H1 (cell line): ENCODE results near the gene TMED8. TPM values are rescaled to one million over a fixed set of nuclear protein-coding genes. Genes with fewer than 3 reads are reported as not detected.

Experiments
- CTCF ChIA-PET: fragments of 300-600 bp; sonication (Branson Sonifier 250); formaldehyde crosslinking; loops from one replicate; lab custom pipeline; 2021; ENCODE audit not compliant: partially characterized antibody; lab: Charles Lee
- POLR2A ChIA-PET: fragments of 300-600 bp; sonication (Branson Sonifier 250); formaldehyde crosslinking; loops from one replicate; lab custom pipeline; 2021; ENCODE audit warnings: inconsistent platforms; ENCODE audit not compliant: partially characterized antibody; lab: Charles Lee
- DNase-seq, 2 experiments: peaks; one replicate each; pipeline versions ENCODE4 v3.0.0 to v3.0.0-alpha.2; 2010 to 2022; ENCODE audit warnings: low spot score in 2 of 2, low read depth in 1 of 2, mixed read lengths in 1 of 2
- FAIRE-seq: peaks from 2 replicates; lab custom pipeline; 2011; peaks lifted over from hg19 to GRCh38; lab: Jason Lieb, UNC
- H2AFZ ChIP-seq: 2 replicates; pipeline ENCODE4 v1.8.1; 2012; ENCODE audit warnings: low read length, inconsistent platforms
- H2AK5ac ChIP-seq: 2 replicates; pipeline ENCODE4 v1.6.1; 2013; ENCODE audit warnings: low read depth, low read length
- H2BK120ac ChIP-seq: replicated peaks from 2 replicates; pipeline ENCODE3; 2013; ENCODE audit warnings: low read depth, low read length, inconsistent platforms
- H2BK12ac ChIP-seq: 2 replicates; pipeline ENCODE4 v1.6.1; 2013; ENCODE audit warnings: low read depth, low read length
- H2BK15ac ChIP-seq: 2 replicates; pipeline ENCODE4 v1.6.1; 2013; ENCODE audit warnings: low read length
- H2BK20ac ChIP-seq: 2 replicates; pipeline ENCODE4 v1.6.1; 2013; ENCODE audit warnings: low read length
- H2BK5ac ChIP-seq: 2 replicates; pipeline ENCODE4 v1.6.1; 2013; ENCODE audit warnings: low read depth, low read length
- H3K14ac ChIP-seq: 2 replicates; pipeline ENCODE4 v1.6.1; 2013; ENCODE audit warnings: inconsistent platforms; ENCODE audit not compliant: insufficient read length
- H3K18ac ChIP-seq: 2 replicates; pipeline ENCODE4 v1.6.1; 2013; ENCODE audit warnings: low read length; ENCODE audit errors: extremely low read depth
- H3K23ac ChIP-seq: 2 replicates; pipeline ENCODE4 v1.6.1; 2013; ENCODE audit warnings: inconsistent platforms; ENCODE audit not compliant: insufficient read length
- H3K23me2 ChIP-seq: 2 replicates; pipeline ENCODE4 v1.6.1; 2013; ENCODE audit warnings: low read depth, low read length
- H3K27ac ChIP-seq: 2 replicates; pipeline ENCODE4 v1.6.1; 2011; ENCODE audit warnings: low read depth, low read length, inconsistent platforms
- H3K27me3 ChIP-seq, 4 experiments: replicated peaks in 1 of 4; 1 replicate in 1 of 4; 2 replicates in 3 of 4; pipeline versions ENCODE4 v1.6.1 to v1.8.1; 2011 to 2013; ENCODE audit warnings: low read length in 3 of 4, mild to moderate bottlenecking in 3 of 4, inconsistent platforms in 2 of 4, mixed read lengths in 2 of 4, moderate library complexity in 1 of 4; ENCODE audit not compliant: control insufficient read depth in 3 of 4, insufficient read depth in 3 of 4; ENCODE audit errors: extremely low read depth in 1 of 4
- H3K36me3 ChIP-seq, 4 experiments: 2 replicates each; pipeline versions ENCODE4 v1.6.1 to v1.8.1; 2011 to 2013; ENCODE audit warnings: mild to moderate bottlenecking in 4 of 4, low read length in 3 of 4, moderate library complexity in 2 of 4, control low read depth in 1 of 4, inconsistent platforms in 1 of 4; ENCODE audit not compliant: insufficient read depth in 4 of 4, control insufficient read depth in 2 of 4
- H3K4ac ChIP-seq: replicated peaks from 2 replicates; pipeline ENCODE3; 2013; ENCODE audit warnings: low read length, low read depth, mixed read lengths, inconsistent platforms; ENCODE audit not compliant: insufficient read length
- H3K4me1 ChIP-seq, 4 experiments: replicated peaks in 1 of 4; 1 replicate in 1 of 4; 2 replicates in 3 of 4; pipeline versions ENCODE4 v1.6.1 to v1.8.1; 2011 to 2013; ENCODE audit warnings: low read length in 3 of 4, inconsistent platforms in 2 of 4, mixed read lengths in 1 of 4; ENCODE audit not compliant: insufficient read depth in 4 of 4, control insufficient read depth in 3 of 4
- H3K4me2 ChIP-seq, 2 experiments: 2 replicates each; pipeline versions ENCODE4 v1.6.1 to v1.8.1; 2011 to 2013; ENCODE audit warnings: low read depth in 2 of 2, low read length in 2 of 2, control low read depth in 1 of 2, inconsistent platforms in 1 of 2, mild to moderate bottlenecking in 1 of 2; ENCODE audit not compliant: insufficient read depth in 1 of 2
- H3K4me3 ChIP-seq, 4 experiments: fragments of 200-600, 300-600 bp in 1 of 4; sonication (generic), shearing (Covaris generic), sonication (Bioruptor Twin) in 1 of 4; 2 replicates each; pipeline versions ENCODE4 v1.5.1 to v1.8.1; 2011 to 2016; ENCODE audit warnings: low read length in 4 of 4, low read depth in 3 of 4, control low read depth in 2 of 4, inconsistent platforms in 2 of 4, mild to moderate bottlenecking in 2 of 4, mixed read lengths in 1 of 4, moderate library complexity in 1 of 4; ENCODE audit not compliant: insufficient read depth in 2 of 4; ENCODE audit errors: extremely low read depth in 1 of 4
- H3K56ac ChIP-seq: replicated peaks from 2 replicates; pipeline ENCODE3; 2013; ENCODE audit warnings: low read depth, mild to moderate bottlenecking, mixed read lengths, low read length, inconsistent platforms; ENCODE audit not compliant: insufficient read length
- H3K79me1 ChIP-seq: 2 replicates; pipeline ENCODE4 v1.6.1; 2013; ENCODE audit warnings: low read depth, low read length, control low read depth
- H3K79me2 ChIP-seq, 2 experiments: 2 replicates each; pipeline versions ENCODE4 v1.6.1 to v1.8.1; 2012 to 2013; ENCODE audit warnings: low read length in 2 of 2, mild to moderate bottlenecking in 2 of 2, inconsistent platforms in 1 of 2; ENCODE audit not compliant: insufficient read depth in 2 of 2, control insufficient read depth in 1 of 2
- H3K9ac ChIP-seq, 4 experiments: replicated peaks in 1 of 4; 1 replicate in 1 of 4; 2 replicates in 3 of 4; pipeline versions ENCODE4 v1.6.1 to v1.8.1; 2011 to 2013; ENCODE audit warnings: low read depth in 3 of 4, low read length in 3 of 4, control low read depth in 2 of 4, mild to moderate bottlenecking in 2 of 4, moderate library complexity in 2 of 4, inconsistent platforms in 1 of 4; ENCODE audit errors: extremely low read depth in 1 of 4
- H3K9me3 ChIP-seq, 2 experiments: 2 replicates each; pipeline versions ENCODE4 v1.6.1 to v1.8.1; 2012 to 2013; ENCODE audit warnings: mild to moderate bottlenecking in 2 of 2, moderate library complexity in 2 of 2, control low read depth in 1 of 2, inconsistent platforms in 1 of 2, low read depth in 1 of 2, low read length in 1 of 2, mixed read lengths in 1 of 2; ENCODE audit not compliant: insufficient read depth in 2 of 2
- H4K20me1 ChIP-seq, 2 experiments: replicated peaks in 1 of 2; 2 replicates each; pipeline versions ENCODE3 to v1.8.1; 2011 to 2013; ENCODE audit warnings: inconsistent platforms in 2 of 2, low read length in 2 of 2, mild to moderate bottlenecking in 1 of 2; ENCODE audit not compliant: insufficient read depth in 2 of 2, control insufficient read depth in 1 of 2
- H4K5ac ChIP-seq: 2 replicates; pipeline ENCODE4 v1.6.1; 2013; ENCODE audit warnings: low read length, low read depth, mixed read lengths, inconsistent platforms; ENCODE audit not compliant: insufficient read length
- H4K8ac ChIP-seq: 2 replicates; pipeline ENCODE4 v1.8.0; 2013; ENCODE audit warnings: mild to moderate bottlenecking, moderate library complexity, low read length, inconsistent platforms; ENCODE audit not compliant: insufficient read depth; ENCODE audit errors: extremely low read depth
- H4K91ac ChIP-seq: replicated peaks from 2 replicates; pipeline ENCODE3; 2013; ENCODE audit warnings: low read length, mixed read lengths, inconsistent platforms; ENCODE audit not compliant: insufficient read length
- EZH2 ChIP-seq: fragments of 200-600 bp; sonication (generic); IDR thresholded peaks from 2 replicates; pipeline ENCODE4 v1.7.1; 2012; ENCODE audit warnings: low read depth, mild to moderate bottlenecking, moderate library complexity, low read length, inconsistent platforms; ENCODE audit not compliant: severe bottlenecking
- POU5F1 ChIP-seq: IDR thresholded peaks from 2 replicates; pipeline ENCODE4 v1.6.1; 2011; ENCODE audit warnings: low read depth, mild to moderate bottlenecking, low read length, moderate library complexity
- RFX5 ChIP-seq: IDR thresholded peaks from 2 replicates; pipeline ENCODE4 v1.6.1; 2011; ENCODE audit warnings: low read depth, low read length, improper control_type of control experiment, borderline replicate concordance
- SP4 ChIP-seq: IDR thresholded peaks from 2 replicates; pipeline ENCODE4 v1.6.1; 2012; ENCODE audit warnings: low read length, inconsistent platforms
- TAF1 ChIP-seq: IDR thresholded peaks from 2 replicates; pipeline ENCODE4 v1.6.1; 2011; ENCODE audit warnings: mild to moderate bottlenecking, low read depth, low read length
- TBP ChIP-seq: IDR thresholded peaks from 2 replicates; pipeline ENCODE4 v1.6.1; 2011; ENCODE audit warnings: low read depth, low read length, improper control_type of control experiment
- TEAD4 ChIP-seq: IDR thresholded peaks from 2 replicates; pipeline ENCODE4 v1.6.1; 2012; ENCODE audit warnings: low read depth, low read length, inconsistent platforms, mixed read lengths
- USF2 ChIP-seq: IDR thresholded peaks from 2 replicates; pipeline ENCODE4 v1.6.1; 2011; ENCODE audit warnings: low read length, improper control_type of control experiment
- WGBS, 2 experiments: shearing (Covaris generic) in 1 of 2; methylation state at CpG; one replicate each; pipeline versions ENCODE4 v1.1.6 to v1.1.7; 2013 to 2015; ENCODE audit warnings: low lambda C conversion rate in 2 of 2, mixed read lengths in 2 of 2, inconsistent platforms in 1 of 2, low coverage in 1 of 2, missing lambda C conversion rate in 1 of 2; ENCODE audit not compliant: insufficient replicate concordance in 2 of 2, insufficient coverage in 1 of 2, insufficient read length in 1 of 2; ENCODE audit errors: extremely low coverage in 1 of 2, missing lambda C conversion rate in 1 of 2; 5-methylcytosine and 5-hydroxymethylcytosine counted together
- polyA plus RNA-seq, 7 experiments: library from polyadenylated mRNA; depleted of rRNA in 3 of 7; stranded (reverse) in 5 of 7; unstranded in 2 of 7; fragments of >200 nt in 5 of 7; fragments of 200-250 nt in 2 of 7; gene quantifications; 1 replicate in 5 of 7; 2 replicates in 1 of 7; 4 replicates in 1 of 7; pipeline versions ENCODE4 v1.2.1 to v1.2.3, GENCODE V29; 2011 to 2013; ENCODE audit warnings: missing spikeins in 2 of 7, mixed read lengths in 2 of 7
- total RNA-seq: library from RNA; stranded (reverse); fragmentation: NEBNext Ultra II Directional; extraction: Animal tissue kit (Norgen Biotek cat#: 25700); gene quantifications from 2 replicates; pipeline ENCODE4 v1.2.1, GENCODE V29; 2021

Gene TMED8
- total and polyA plus RNA-seq, 2 of the 8 experiments (the other 6 are each of a cell fraction or from before 2014, with no cell fraction given) = 5.5 to 13.4 TPM

DNA sequence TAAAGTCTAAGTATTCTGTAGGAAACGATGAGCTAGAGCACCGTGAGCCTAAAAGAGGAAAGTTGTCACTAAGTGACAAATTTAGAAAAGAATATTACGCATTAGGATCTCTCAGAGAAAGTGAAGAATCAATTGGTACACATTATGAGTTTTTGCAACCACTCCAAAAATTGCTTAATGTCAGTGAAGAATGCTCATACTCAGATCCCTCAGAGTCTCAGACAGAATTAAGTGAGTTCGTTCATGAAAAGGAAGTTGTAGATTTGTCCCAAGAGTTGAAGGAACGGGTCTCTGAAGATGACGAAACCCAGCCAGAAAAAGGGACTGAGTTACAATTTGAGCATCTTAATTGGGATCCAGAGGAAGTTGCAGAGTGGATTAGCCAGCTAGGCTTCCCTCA is 1.8 kb upstream of the TMED8 start:
- Histone ChIP-seq H2AK5ac (no peak overlapping the region), H3K23me2 (peaks cover 4% of the 10 kb centered on the region), H2BK15ac (no peak overlapping the region), H2BK120ac (no peak overlapping the region), H3K79me2 (peaks cover 0 to 2% of the 10 kb centered on the region in 2 experiments; a peak in 1 of 4 replicates), H2BK20ac (no peak overlapping the region), H4K91ac (no peak overlapping the region), H3K56ac (no peak overlapping the region), H3K14ac (no peak overlapping the region), H2AFZ (no peak overlapping the region), H3K4ac (no peak overlapping the region), H3K79me1 (no peaks in the 10 kb centered on the region), H2BK5ac (no peak overlapping the region), H3K9me3 (no peaks in the 10 kb centered on the region), H3K36me3 (no peaks in the 10 kb centered on the region), H3K4me2 (no peak overlapping the region), H3K23ac (no peak overlapping the region), H4K5ac (no peak overlapping the region), H3K18ac (no peak overlapping the region), H4K20me1 (no peaks in the 10 kb centered on the region), H4K8ac (no peak overlapping the region)
- DNase-seq (no peak), FAIRE-seq (no peak)
- ChIA-PET POLR2A (no interaction called here), CTCF (interaction anchor here (0.7 to 1.3 kb wide), 2 partner anchors 8 to 82 kb away, joined by 3 read pairs; no protein-coding TSS in a partner anchor)
- 95% methylated on average over 6 of the region's 6 CpGs; no CpG with 5 or more reads in 1 of the 2 experiments for WGBS, 2 experiments
- TF ChIP-seq EZH2 (no peak), TAF1 (no peak), SP4 (no peak), POU5F1 (no peak), USF2 (no peak), TEAD4 (no peak), RFX5 (no peak), TBP (no peak)
- TF ChIP-seq, all 59 proteins: peak for 0
- no peak overlapping the region for H2BK12ac ChIP-seq
- H3K4me1 ChIP-seq = peaks cover 0 to 8% (median 2%) of the 10 kb centered on the region in 4 experiments; a peak in 3 of 7 replicates
- H3K4me3 ChIP-seq = no peak overlapping the region
- H3K9ac ChIP-seq = no peak overlapping the region
- H3K27me3 ChIP-seq = peaks cover 0 to 4% (median 2%) of the 10 kb centered on the region in 4 experiments; a peak in 1 of 7 replicates
- no peak overlapping the region for H3K27ac ChIP-seq
